KG1 (cell line): ENCODE measurements around the gene TMBIM6.

ENCODE experiments used
- DNase-seq: peaks from one replicate; lab custom pipeline; 2025; lab: John Stamatoyannopoulos, UW

Gene TMBIM6

DNA sequence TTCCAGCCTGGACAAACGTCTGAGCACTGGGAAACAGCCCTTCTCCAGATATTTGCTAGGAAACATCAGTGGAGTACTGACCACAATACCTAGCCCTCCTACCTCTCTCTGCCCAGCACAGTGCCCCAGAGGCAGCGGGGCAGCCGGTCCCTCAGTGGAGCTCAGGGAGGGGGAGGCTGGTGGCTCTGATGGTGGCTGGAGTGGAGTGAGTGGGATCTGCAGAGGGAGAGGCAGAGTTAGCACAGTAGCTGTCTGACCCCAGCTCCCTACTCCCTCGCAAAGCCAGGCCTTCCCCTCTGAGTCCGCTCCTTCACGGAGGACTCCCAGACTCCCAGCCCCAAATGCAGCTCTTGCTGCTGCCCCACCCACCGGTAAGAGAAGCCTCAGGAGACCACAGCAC is 56.9 kb downstream of the TMBIM6 start:
- no peak for DNase-seq

DNA sequence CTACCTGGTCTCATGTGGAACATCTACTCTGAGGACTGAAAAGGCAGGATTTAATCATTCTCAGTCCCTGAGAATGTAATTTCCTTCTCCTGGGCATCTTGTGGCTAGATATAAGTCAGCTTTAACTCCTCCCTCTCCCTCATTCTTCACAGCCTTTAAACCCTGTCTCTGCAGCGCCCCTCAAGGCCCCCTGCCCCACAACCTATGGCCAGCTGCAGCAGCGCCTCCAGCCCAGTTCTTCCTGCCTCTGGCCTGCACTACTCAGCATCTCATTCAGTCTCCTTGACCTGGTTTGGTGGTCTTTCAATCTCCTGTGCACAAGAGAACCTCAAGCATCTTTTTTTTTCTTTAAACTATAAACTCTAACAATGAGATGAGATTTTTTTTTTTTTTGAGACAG is 57.6 kb downstream of the TMBIM6 start:
- DNase-seq = no peak

GRCh38 chr12:49800421-49801140 is 59.2 kb downstream of the TMBIM6 start:
- DNase-seq = no peak

DNA sequence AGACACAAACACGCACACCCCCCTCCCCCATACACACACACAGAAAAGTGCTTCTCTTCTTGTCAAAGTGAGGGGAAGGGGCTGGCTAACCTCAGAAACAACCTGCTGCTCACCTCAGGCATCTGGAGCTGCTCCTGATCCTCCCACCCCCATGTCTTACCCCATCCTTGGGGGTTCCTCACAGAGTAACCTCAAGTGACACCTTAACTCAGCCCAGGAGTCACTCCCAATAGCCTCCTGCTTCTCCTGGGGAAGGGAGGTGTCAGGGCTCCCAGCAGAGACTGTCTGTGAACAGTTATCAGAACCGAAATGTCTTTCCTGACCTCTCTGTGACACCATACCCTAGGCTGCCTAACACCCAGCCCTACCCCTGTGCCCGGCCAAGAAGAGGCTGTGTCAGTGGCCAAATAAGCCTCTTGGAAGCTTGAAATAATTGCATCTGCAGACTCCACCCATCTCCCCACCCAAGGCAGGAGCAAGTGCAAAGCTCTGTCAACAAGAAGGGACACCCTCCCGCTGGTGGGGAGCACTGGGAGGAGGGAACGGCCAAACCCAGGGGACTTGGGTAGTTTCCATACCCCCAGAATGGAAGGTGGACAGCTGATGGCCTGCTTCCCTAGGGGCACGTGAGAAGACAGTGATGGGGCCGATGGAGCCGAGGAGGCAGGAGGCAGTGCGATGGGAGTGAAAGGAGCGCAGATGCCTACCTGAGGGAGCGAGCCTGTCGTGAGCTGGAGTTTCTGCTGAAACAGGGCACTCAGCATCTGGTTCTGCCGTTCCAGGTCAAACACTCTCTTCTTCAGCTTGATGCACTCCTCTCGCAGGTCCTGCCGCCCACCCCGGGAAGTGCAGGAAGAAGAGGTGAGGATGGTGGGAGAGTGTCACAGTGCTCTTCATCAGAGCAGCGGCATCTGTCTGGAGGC is 60.0 kb downstream of the TMBIM6 start:
- DNase-seq = no peak

GRCh38 chr12:49803693-49804450 is 62.5 kb downstream of the TMBIM6 start:
- DNase-seq = no peak

DNA sequence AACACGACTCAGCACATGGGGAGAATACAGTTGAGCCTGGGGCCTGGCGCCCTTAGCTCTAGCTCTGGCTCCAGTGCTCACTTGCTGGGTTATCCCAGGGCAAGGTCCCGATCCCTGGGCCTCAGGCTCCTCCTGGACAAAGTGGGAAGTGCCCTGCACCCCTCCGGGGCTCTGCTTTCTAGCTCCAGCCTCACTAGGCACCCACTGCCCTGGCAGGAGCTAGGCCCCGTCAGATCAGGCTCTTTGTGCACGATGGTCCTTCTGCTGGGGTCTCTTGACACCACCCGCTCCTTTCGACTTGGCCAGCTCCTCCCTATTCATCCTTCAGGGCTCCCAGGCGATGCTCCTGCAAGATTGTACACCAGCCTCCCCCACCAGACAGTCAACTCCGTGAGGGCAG is 63.5 kb downstream of the TMBIM6 start:
- no peak for DNase-seq

DNA sequence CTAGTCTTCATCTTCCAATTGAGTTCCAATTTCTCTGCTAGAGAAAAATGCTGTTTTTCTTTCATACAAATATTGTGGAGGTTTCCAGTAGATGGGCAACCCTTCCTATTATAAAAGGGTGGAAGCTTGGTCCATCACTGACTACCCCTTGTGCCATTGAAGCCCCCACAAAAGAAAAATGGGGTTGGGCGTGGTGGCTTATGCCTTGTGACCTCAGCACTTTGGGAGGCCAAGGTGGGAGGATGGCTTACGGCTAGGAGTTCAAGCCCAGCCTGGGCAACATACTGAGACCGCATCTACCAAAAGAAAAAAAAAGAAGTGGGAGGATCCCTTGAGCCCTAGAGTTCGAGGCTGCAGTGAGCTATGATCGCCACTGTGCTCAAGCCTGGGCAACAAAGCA is 64.1 kb downstream of the TMBIM6 start:
- no peak for DNase-seq

GRCh38 chr12:49806321-49806813 is 65.0 kb downstream of the TMBIM6 start:
- no peak for DNase-seq

DNA sequence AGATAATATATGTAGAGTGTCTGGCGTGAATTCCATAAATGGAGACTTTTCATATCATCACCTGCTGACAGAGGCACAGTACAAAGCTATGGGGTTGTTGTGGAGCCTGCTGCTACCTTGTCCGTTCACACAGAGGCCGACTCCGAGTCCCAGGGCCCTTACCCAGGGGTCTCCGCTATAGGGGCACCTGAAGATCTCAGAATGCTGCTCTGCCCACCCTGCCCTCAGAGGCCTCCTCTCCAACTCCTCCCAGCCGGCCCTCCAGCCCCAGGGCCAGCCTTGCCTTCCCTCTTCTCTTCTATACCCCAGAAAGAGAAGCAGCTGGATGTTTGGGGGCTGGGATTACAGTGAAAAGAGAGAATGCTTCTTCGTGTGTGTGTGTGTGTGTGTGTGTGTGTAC is 65.5 kb downstream of the TMBIM6 start:
- no peak for DNase-seq

DNA sequence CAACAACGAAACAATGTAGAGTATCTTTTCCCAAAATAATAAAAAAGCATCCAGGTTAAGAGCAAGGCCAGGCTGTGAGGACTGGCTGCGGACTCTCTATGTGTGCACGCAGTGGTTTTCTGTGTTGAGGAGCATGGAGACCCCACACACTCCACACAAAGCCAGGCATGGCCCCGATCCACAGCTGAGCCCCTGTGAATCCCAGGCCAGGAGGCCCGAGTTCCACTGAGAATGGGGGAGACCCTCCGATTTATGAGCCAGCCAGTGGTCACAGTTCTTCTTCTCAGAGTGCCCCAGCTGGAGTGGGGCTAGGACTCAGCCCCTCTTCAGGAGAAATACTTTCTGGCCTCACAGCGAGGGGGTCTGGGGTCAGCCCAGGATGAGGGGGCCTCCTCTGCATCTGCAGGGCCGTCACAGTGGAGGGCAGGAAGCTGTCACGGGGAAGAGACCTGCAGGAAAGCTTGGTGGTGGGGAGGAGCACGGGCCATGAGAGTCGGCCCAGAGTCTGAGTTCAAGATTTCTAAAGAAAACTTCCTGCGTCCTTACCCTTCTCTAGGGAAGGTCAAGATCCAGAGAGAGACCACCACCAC is 66.7 kb downstream of the TMBIM6 start:
- DNase-seq = no peak

- DNase-seq = no peak
These were observed 67.5 kb downstream of the TMBIM6 start for GRCh38 chr12:49808686-49809380.

- DNase-seq = no peak
These were observed 68.1 kb downstream of the TMBIM6 start for GRCh38 chr12:49809381-49809905.

DNA sequence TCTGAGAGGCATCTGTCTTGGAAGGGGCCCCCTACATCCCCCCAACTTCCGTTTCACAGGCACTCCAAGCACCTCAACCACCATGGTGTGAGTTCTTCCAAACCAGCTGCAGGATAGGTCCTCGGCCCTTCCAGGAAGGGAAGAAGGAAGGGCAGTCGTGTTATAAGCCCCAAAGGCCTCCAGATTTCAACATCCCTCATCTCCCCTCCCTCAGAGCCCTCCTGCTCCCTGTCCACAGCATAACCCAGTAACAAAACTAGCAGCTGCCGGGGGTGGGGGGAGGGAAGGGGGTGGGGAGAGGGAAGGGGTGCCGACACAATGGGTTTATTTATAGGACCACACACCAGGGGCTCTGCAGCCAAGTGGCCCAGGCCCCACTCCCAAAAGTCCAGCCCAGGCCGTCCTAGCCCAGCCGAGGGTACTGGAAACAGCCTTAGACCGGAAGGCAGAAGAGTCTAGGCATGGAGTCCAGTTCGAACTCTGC is 68.6 kb downstream of the TMBIM6 start:
- no peak for DNase-seq

DNA sequence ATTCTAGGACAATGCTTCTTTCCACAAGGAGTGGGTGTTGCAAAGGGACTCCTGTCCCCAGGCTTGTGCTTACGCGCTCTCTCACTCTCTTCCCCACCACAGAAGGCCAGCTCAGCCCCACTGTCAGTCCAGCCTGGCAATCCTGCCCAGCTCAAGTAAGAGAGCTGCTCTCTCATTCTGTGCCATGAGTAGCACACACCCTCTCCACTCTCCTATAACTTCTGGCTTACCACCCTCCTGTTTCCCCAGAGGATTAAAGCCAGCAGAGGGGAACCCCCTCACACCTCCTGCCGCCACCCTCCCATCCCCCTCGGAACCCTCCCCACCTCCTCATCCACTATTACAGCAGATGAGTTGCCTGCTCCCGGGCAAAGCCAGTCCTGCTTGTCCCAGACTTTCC is 69.8 kb downstream of the TMBIM6 start:
- no peak for DNase-seq

- DNase-seq = no peak
These were observed 70.6 kb downstream of the TMBIM6 start for GRCh38 chr12:49811961-49812401.

DNA sequence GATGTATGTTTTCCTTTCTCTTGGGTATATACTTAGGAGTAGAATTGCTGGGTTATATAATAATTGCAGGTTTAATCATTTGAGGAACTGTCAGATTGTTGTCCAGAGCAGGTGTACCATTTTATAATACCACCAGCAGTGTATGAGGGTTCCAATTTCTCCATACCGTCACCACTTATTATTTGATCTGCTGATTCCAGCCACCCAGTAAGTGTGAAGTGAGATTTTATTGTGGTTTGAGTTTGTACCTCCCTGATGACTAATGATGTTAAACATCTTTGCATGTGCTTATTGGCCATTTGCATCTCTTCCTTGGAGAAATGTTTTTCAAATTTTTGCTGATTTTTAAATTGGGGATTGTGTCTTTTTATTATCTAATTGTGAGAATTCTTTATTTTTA is 71.8 kb downstream of the TMBIM6 start:
- DNase-seq = no peak
